ENCODE data around the gene OPRM1. TPM values are rescaled to one million over a fixed set of nuclear protein-coding genes. Genes with fewer than 3 reads are reported as not detected.

The OPRM1 gene
- polyA plus RNA-seq, 1 experiment: not detected

DNA sequence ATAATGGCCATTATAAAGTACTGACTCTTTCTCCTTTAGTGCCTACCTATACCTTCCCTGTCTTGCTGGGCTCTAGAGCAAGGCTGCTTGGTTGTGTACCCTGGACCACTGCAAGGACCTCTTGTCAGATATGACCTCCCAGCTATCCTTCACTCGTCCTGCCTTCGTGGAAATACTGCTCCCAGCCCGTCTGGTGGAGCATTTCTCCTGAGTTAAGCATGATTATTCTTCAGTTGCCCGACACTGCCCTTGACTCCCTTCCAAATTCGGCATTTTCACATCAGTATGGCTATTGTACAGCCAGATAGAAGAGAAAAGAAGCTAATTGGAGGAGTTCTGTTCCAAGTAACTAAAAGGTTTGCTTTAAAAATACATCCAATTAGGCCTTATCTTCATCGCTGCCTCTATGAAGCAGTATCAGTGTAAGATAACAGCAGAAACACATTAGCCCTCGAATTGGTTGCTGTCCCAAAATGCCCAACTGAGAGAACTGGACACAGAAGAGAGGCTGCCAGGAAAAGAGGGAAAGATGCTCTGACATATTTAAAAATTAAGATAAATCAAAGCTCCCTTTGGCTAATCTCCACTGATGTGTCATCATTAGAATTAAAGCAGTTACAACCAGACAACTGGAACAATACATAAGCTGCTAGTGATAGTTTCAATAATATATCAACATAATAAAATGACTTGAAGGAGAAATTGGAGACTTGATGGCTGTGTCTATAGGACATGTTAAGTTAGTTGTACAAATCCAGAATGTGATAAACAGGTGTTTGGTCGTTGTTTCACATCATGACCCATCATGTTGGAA lies 54.4 kb downstream of the OPRM1 start:
- Histone ChIP-seq H3K27ac (ENCODE audit: low read depth, low read length) (no peak overlapping the region), H3K4me3 (ENCODE audit: low read depth, low read length) (no peak overlapping the region), H3K27me3 (ENCODE audit: control insufficient read depth, insufficient read depth, low read length) (no peaks in the 10 kb centered on the region), H3K9me3 (ENCODE audit: control insufficient read depth, insufficient read depth, low read length) (no peaks in the 10 kb centered on the region)
- CTCF ChIA-PET: interaction anchor here (0.5 to 0.6 kb wide), 2 partner anchors 86 to 185 kb away, joined by 3 to 13 read pairs; no protein-coding TSS in a partner anchor
- no peak for TF ChIP-seq CTCF (IDR thresholded peaks at IDR 0.05; ENCODE audit: low read depth, low read length)
- POLR2A ChIA-PET: interaction anchor here (0.7 kb wide), 1 partner anchor 261 kb away, joined by 4 read pairs; no protein-coding TSS in a partner anchor
- DNase-seq (ENCODE audit: low read depth, low spot score): no peak

DNA sequence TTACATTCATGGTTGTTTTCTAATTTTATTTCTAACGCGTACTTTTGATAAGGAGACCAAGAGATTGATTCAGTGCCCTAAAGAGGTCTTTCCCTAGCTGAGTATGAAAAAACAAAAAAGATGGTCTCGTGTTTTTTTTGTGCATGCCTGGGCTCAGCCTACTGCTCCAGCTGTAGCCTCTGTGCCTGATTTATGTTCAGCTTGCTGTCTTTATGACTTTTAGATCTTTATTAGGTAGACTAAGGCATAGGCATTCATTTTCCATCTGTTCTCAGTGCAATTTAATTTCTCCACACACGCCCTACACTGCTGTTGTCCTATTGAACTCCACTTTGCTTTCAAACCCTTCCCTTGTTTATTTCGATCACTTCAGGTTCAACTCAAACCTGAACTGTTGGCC lies 56.5 kb downstream of the OPRM1 start:
- ChIA-PET CTCF (no interaction called here), POLR2A (no interaction called here)
- H3K27me3 ChIP-seq (ENCODE audit: control insufficient read depth, insufficient read depth, low read length): no peaks in the 10 kb centered on the region
- no peaks in the 10 kb centered on the region for H3K9me3 ChIP-seq (ENCODE audit: control insufficient read depth, insufficient read depth, low read length)
- no peak overlapping the region for H3K4me3 ChIP-seq (ENCODE audit: low read depth, low read length)
- no peak for TF ChIP-seq CTCF (IDR thresholded peaks at IDR 0.05; ENCODE audit: low read depth, low read length)
- no peak for DNase-seq (ENCODE audit: low read depth, low spot score)
- no peak overlapping the region for H3K27ac ChIP-seq (ENCODE audit: low read depth, low read length)

GRCh38 chr6:154096316-154096715 lies 57.3 kb downstream of the OPRM1 start:
- H3K9me3 ChIP-seq (ENCODE audit: control insufficient read depth, insufficient read depth, low read length): no peaks in the 10 kb centered on the region
- CTCF ChIA-PET: no interaction called here
- POLR2A ChIA-PET: no interaction called here
- no peaks in the 10 kb centered on the region for H3K27me3 ChIP-seq (ENCODE audit: control insufficient read depth, insufficient read depth, low read length)
- DNase-seq (ENCODE audit: low read depth, low spot score): no peak
- H3K27ac ChIP-seq (ENCODE audit: low read depth, low read length): no peak overlapping the region
- H3K4me3 ChIP-seq (ENCODE audit: low read depth, low read length): no peak overlapping the region
- TF ChIP-seq CTCF (IDR thresholded peaks at IDR 0.05; ENCODE audit: low read depth, low read length): no peak

DNA sequence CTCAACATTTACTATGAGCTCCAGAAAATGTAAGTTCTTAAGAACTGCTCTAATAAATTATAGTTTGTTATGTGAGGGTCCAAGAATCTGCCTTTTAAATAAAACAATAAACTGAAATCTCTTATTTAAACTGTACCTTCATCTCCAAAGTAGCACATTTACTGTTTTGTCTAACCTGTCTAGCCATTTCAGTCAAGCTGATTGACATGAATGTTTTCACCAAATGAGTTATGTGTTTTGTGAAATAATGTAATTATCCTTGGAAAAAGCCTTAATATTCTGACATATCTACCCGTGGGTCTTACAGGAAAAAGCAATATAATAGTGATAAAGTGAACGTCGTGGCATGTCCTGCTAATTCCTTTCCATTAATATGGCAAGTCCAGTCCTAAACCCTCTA lies 57.8 kb downstream of the OPRM1 start:
- CTCF ChIA-PET: no interaction called here
- no peak overlapping the region for H3K4me3 ChIP-seq (ENCODE audit: low read depth, low read length)
- H3K27me3 ChIP-seq (ENCODE audit: control insufficient read depth, insufficient read depth, low read length): no peaks in the 10 kb centered on the region
- no peak for TF ChIP-seq CTCF (IDR thresholded peaks at IDR 0.05; ENCODE audit: low read depth, low read length)
- DNase-seq (ENCODE audit: low read depth, low spot score): no peak
- POLR2A ChIA-PET: no interaction called here
- H3K9me3 ChIP-seq (ENCODE audit: control insufficient read depth, insufficient read depth, low read length): no peaks in the 10 kb centered on the region
- H3K27ac ChIP-seq (ENCODE audit: low read depth, low read length): no peak overlapping the region

DNA sequence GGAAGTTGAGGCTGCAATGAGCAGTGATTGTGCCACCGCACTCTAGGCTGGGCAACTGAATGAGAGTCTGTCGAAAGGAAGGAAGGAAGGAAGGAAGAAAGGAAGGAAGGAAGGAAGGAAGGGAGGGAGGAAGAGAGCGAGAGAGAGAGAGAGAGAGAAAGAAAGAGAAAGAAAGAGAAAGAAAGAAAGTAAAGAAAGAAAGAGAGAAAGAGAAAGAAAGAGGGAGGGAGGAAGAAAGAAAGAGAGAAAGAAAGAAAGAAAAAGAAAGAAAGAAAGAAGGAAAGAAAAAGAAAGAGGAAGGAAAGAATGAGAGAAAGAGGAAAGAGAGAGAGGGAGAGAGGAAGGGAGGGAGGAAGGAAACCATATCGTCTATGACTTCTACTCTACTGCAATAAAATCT lies 60.2 kb downstream of the OPRM1 start:
- Histone ChIP-seq H3K27me3 (ENCODE audit: control insufficient read depth, insufficient read depth, low read length) (no peaks in the 10 kb centered on the region), H3K9me3 (ENCODE audit: control insufficient read depth, insufficient read depth, low read length) (no peaks in the 10 kb centered on the region), H3K27ac (ENCODE audit: low read depth, low read length) (no peak overlapping the region), H3K4me3 (ENCODE audit: low read depth, low read length) (no peak overlapping the region)
- DNase-seq (ENCODE audit: low read depth, low spot score): no peak
- ChIA-PET CTCF (no interaction called here), POLR2A (interaction anchor here (0.6 kb wide), 1 partner anchor 1163 kb away, joined by 3 read pairs; no protein-coding TSS in a partner anchor)
- no peak for TF ChIP-seq CTCF (IDR thresholded peaks at IDR 0.05; ENCODE audit: low read depth, low read length)

All from AG04450 (cell line).